Endothelial cell of umbilical vein (primary cell): Measurements from ENCODE around the gene SV2C. TPM values are rescaled to one million over a fixed set of nuclear protein-coding genes. Genes with fewer than 3 reads are reported as not detected.

Source experiments
- BruUV-seq: library from RNA; stranded (reverse); fragments of 400-500 nt; replicated peaks from 2 replicates; lab custom pipeline; 2021; lab: Mats Ljungman, UMichigan
- CTCF ChIA-PET: fragments of 300-600, 350-600 bp; sonication (Branson Sonifier 250); formaldehyde crosslinking; loops from one replicate; lab custom pipeline; 2021; ENCODE audit warnings: antibody characterized with exemption, inconsistent platforms; lab: Charles Lee
- POLR2A ChIA-PET: fragments of 300-600, 350-600 bp; sonication (Branson Sonifier 250); formaldehyde crosslinking; loops from one replicate; lab custom pipeline; 2021; ENCODE audit warnings: antibody characterized with exemption, inconsistent platforms; lab: Charles Lee
- DNase-seq: peaks from one replicate; pipeline ENCODE4 v3.0.0-alpha.2; 2011; ENCODE audit warnings: low read depth, low spot score
- FAIRE-seq: peaks from 2 replicates; lab custom pipeline; 2011; peaks lifted over from hg19 to GRCh38; lab: Jason Lieb, UNC
- H2AFZ ChIP-seq: 2 replicates; pipeline ENCODE4 v1.6.0; 2012; ENCODE audit warnings: low read depth, low read length, control low read depth, inconsistent platforms
- H3K27ac ChIP-seq: 2 replicates; pipeline ENCODE4 v1.5.1; 2011; ENCODE audit warnings: low read depth, mild to moderate bottlenecking, control low read depth, low read length, moderate library complexity; ENCODE audit not compliant: insufficient read depth
- H3K27me3 ChIP-seq, 2 experiments: 2 replicates each; pipeline versions ENCODE4 v1.6.0 to v1.6.1; 2011; ENCODE audit warnings: low read length in 2 of 2, mixed read lengths in 1 of 2; ENCODE audit not compliant: control insufficient read depth in 2 of 2, insufficient read depth in 2 of 2
- H3K36me3 ChIP-seq, 2 experiments: 2 replicates in 1 of 2; 3 replicates in 1 of 2; pipeline ENCODE4 v1.5.1; 2011; ENCODE audit warnings: low read length in 2 of 2, mild to moderate bottlenecking in 1 of 2, moderate library complexity in 1 of 2; ENCODE audit not compliant: control insufficient read depth in 2 of 2, insufficient read depth in 2 of 2; ENCODE audit errors: extremely low read depth in 1 of 2
- H3K4me1 ChIP-seq: 3 replicates; pipeline ENCODE4 v1.5.1; 2011; ENCODE audit warnings: mild to moderate bottlenecking, low read length; ENCODE audit not compliant: control insufficient read depth, insufficient read depth; ENCODE audit errors: extremely low read depth
- H3K4me2 ChIP-seq: 2 replicates; pipeline ENCODE4 v1.6.1; 2011; ENCODE audit warnings: low read length, control low read depth, mixed read lengths; ENCODE audit not compliant: insufficient read depth
- H3K4me3 ChIP-seq, 3 experiments: fragments of 200-600 bp in 1 of 3; sonication (generic), shearing (Covaris generic) in 1 of 3; replicated peaks in 1 of 3; 2 replicates each; pipeline ENCODE4 v1.5.1; 2011 to 2016; ENCODE audit warnings: control low read depth in 3 of 3, low read length in 3 of 3, mild to moderate bottlenecking in 2 of 3, inconsistent platforms in 1 of 3, low read depth in 1 of 3, moderate library complexity in 1 of 3; ENCODE audit not compliant: insufficient read depth in 1 of 3
- H3K79me2 ChIP-seq: 2 replicates; pipeline ENCODE4 v1.6.0; 2012; ENCODE audit warnings: low read length, inconsistent platforms; ENCODE audit not compliant: control insufficient read depth, insufficient read depth
- H3K9ac ChIP-seq: replicated peaks from 2 replicates; pipeline ENCODE3; 2011; ENCODE audit warnings: low read length, control low read depth; ENCODE audit not compliant: insufficient read depth; ENCODE audit errors: extremely low read depth
- H3K9me1 ChIP-seq: replicated peaks from 3 replicates; pipeline ENCODE4 v1.6.0; 2011; ENCODE audit warnings: mild to moderate bottlenecking, low read length; ENCODE audit not compliant: control insufficient read depth, insufficient read depth; ENCODE audit errors: extremely low read depth
- H3K9me3 ChIP-seq: replicated peaks from 2 replicates; pipeline ENCODE4 v1.5.1; 2012; ENCODE audit warnings: low read length, inconsistent platforms; ENCODE audit not compliant: control insufficient read depth, insufficient read depth
- H4K20me1 ChIP-seq: replicated peaks from 2 replicates; pipeline ENCODE3; 2011; ENCODE audit warnings: mild to moderate bottlenecking, low read length; ENCODE audit not compliant: control insufficient read depth, insufficient read depth; ENCODE audit errors: extremely low read depth
- EZH2 ChIP-seq: IDR thresholded peaks from 2 replicates; pipeline ENCODE4 v1.6.1; 2012; ENCODE audit warnings: borderline replicate concordance, low read depth, mild to moderate bottlenecking, moderate library complexity, low read length, inconsistent platforms; ENCODE audit not compliant: severe bottlenecking
- FOS ChIP-seq: IDR thresholded peaks from 2 replicates; pipeline ENCODE4 v1.6.1; 2011; ENCODE audit warnings: mild to moderate bottlenecking, low read length, moderate library complexity, borderline replicate concordance; ENCODE audit not compliant: insufficient read depth
- GATA2 ChIP-seq: IDR thresholded peaks from 2 replicates; pipeline ENCODE4 v1.7.0; 2011; ENCODE audit warnings: low read depth, mild to moderate bottlenecking, moderate library complexity, mixed read lengths, low read length; ENCODE audit not compliant: insufficient read length, insufficient read depth
- JUN ChIP-seq: IDR thresholded peaks from 2 replicates; pipeline ENCODE4 v1.6.1; 2011; ENCODE audit warnings: borderline replicate concordance, low read depth; ENCODE audit not compliant: insufficient read length, insufficient read depth
- POLR2A ChIP-seq: IDR thresholded peaks from 2 replicates; pipeline ENCODE4 v1.6.1; 2012; ENCODE audit warnings: low read depth, mild to moderate bottlenecking, control low read depth, low read length
- POLR2AphosphoS5 ChIP-seq: IDR thresholded peaks from 2 replicates; pipeline ENCODE4 v1.6.1; 2012; ENCODE audit warnings: low read depth, mild to moderate bottlenecking, control low read depth, low read length, moderate library complexity; ENCODE audit not compliant: insufficient read depth
- dilution Hi-C: fragments of 300-500 bp; cut with MboI; formaldehyde crosslinking; loops from one replicate; pipeline ENCODE4 v1.15.0; 2019; ENCODE audit warnings: low sequenced_read_pairs; ENCODE audit not compliant: extremely low pct_ligation_motif_present
- intact Hi-C: fragments of 100-400 bp; cut with micrococcal nuclease; formaldehyde crosslinking; loops from one replicate; pipeline ENCODE4 v1.10.0; 2022
- polyA plus RNA-seq, 4 experiments: library from polyadenylated mRNA; depleted of rRNA in 3 of 4; stranded (reverse) in 3 of 4; unstranded in 1 of 4; fragments of >200 nt; gene quantifications; 2 replicates each; pipeline versions ENCODE4 v1.2.1 to v1.2.3, GENCODE V29; 2011 to 2012; ENCODE audit warnings: missing spikeins in 1 of 4
- total RNA-seq: library from RNA; stranded (reverse); gene quantifications from 2 replicates; pipeline ENCODE4 v1.2.3, GENCODE V29; 2021
- TF ChIP-seq, protein P1 (sequence below), 2 donors: IDR thresholded peaks; 1 replicate in 1 of 2; 2 replicates in 1 of 2; pipeline ENCODE4 v1.5.1; 2011; ENCODE audit warnings: low read length in 2 of 2, mild to moderate bottlenecking in 2 of 2, moderate library complexity in 2 of 2, control low read depth in 1 of 2, inconsistent platforms in 1 of 2, low read depth in 1 of 2; ENCODE audit not compliant: insufficient read depth in 1 of 2; ENCODE audit errors: extremely low read depth in 1 of 2
- TF ChIP-seq, protein P2 (sequence below): IDR thresholded peaks from 2 replicates; pipeline ENCODE4 v1.6.1; 2011; ENCODE audit not compliant: insufficient read depth, insufficient read length

SV2C gene
- total and polyA plus RNA-seq, 2 donors (not counting 3 experiments of a cell fraction or from before 2014, with no cell fraction given) = not detected

DNA sequence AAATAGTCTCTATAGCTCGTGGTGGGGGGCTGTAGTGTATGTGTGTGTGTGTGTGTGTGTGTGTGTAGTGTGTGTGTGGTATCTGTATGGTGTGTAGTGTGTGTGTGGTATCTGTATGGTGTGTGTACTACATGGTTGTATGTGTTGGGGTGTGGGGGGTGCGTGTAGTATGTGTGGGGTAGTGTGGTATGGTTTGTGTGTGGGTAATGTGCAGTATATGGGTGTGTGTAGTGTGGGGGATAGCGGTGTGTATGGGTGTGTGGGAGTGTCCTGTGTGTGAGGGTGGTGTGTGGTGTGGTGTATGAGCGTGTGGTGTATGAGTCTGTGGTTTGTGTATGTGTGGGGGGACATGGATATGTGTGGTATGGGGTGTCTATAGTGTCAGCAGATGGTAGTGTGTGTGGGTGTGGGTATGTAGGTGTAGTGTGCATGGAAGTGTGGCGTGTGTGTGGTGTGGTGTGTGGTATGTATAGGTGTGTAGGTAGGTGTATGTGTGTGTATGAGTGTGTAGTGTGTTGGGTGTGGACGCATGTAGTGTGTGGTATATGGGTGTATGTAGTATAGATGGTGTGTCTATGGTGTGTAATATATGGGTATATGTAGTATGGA is 174.1 kb downstream of the SV2C start:
- no peaks in the 10 kb centered on the region for H3K9me1 ChIP-seq
- POLR2A ChIA-PET = no interaction called here
- no peak overlapping the region for H3K4me2 ChIP-seq
- FAIRE-seq (no peak), DNase-seq (no peak)
- intact Hi-C loops (loop anchor here (2.0 kb wide), 2 partner anchors 1021 to 1491 kb away; partner anchors contain the start of genes ANKRD31, GFM2 and NSA2), dilution Hi-C loops (no loop called here)
- no peaks in the 10 kb centered on the region for H3K79me2 ChIP-seq
- H3K4me1 ChIP-seq = no peaks in the 10 kb centered on the region
- no peaks in the 10 kb centered on the region for H3K9me3 ChIP-seq
- BruUV-seq = no TSS peak
- H3K36me3 ChIP-seq = no peaks in the 10 kb centered on the region
- no peak overlapping the region for H3K27ac ChIP-seq
- TF ChIP-seq FOS (no peak), POLR2A (no peak), EZH2 (no peak), POLR2AphosphoS5 (no peak), GATA2 (no peak), JUN (no peak)
- TF ChIP-seq, protein P1, sequence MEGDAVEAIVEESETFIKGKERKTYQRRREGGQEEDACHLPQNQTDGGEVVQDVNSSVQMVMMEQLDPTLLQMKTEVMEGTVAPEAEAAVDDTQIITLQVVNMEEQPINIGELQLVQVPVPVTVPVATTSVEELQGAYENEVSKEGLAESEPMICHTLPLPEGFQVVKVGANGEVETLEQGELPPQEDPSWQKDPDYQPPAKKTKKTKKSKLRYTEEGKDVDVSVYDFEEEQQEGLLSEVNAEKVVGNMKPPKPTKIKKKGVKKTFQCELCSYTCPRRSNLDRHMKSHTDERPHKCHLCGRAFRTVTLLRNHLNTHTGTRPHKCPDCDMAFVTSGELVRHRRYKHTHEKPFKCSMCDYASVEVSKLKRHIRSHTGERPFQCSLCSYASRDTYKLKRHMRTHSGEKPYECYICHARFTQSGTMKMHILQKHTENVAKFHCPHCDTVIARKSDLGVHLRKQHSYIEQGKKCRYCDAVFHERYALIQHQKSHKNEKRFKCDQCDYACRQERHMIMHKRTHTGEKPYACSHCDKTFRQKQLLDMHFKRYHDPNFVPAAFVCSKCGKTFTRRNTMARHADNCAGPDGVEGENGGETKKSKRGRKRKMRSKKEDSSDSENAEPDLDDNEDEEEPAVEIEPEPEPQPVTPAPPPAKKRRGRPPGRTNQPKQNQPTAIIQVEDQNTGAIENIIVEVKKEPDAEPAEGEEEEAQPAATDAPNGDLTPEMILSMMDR (IDR thresholded peaks at IDR 0.05; ENCODE audit: extremely low read depth in 1 of 2, insufficient read depth in 1 of 2, low read depth in 1 of 2, low read length in 2 of 2) = no peak
- TF ChIP-seq, protein P2, sequence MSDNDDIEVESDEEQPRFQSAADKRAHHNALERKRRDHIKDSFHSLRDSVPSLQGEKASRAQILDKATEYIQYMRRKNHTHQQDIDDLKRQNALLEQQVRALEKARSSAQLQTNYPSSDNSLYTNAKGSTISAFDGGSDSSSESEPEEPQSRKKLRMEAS = no peak
- no peak overlapping the region for H3K4me3 ChIP-seq
- CTCF ChIA-PET = interaction anchor here (0.8 to 2.9 kb wide), 3 partner anchors 82 to 1585 kb away, joined by 4 to 12 read pairs (median 4); no protein-coding TSS in a partner anchor
- peaks cover 0 to 7% of the 10 kb centered on the region in 2 experiments for H3K27me3 ChIP-seq
- H4K20me1 ChIP-seq = no peaks in the 10 kb centered on the region
- H2AFZ ChIP-seq = no peak overlapping the region
- no peak overlapping the region for H3K9ac ChIP-seq
